Neural cell (in vitro differentiated cells): ENCODE measurements around the gene UBAP2. TPM values are rescaled to one million over a fixed set of nuclear protein-coding genes. Genes with fewer than 3 reads are reported as not detected.

Source experiments
- H2AFZ ChIP-seq: fragments of 200-600, 300-800 bp; sonication (generic), shearing (Covaris generic); 2 replicates; pipeline ENCODE4 v1.6.0; 2014; ENCODE audit warnings: low read depth, mild to moderate bottlenecking, antibody characterized with exemption, low read length, moderate library complexity
- H3F3A ChIP-seq: fragments of 200-600 bp; shearing (Covaris generic); 2 replicates; pipeline ENCODE4 v1.6.1; 2016; ENCODE audit warnings: mild to moderate bottlenecking, moderate library complexity, mixed read lengths, antibody characterized with exemption, low read length; ENCODE audit not compliant: insufficient read depth, poor library complexity, severe bottlenecking
- H3K27ac ChIP-seq: fragments of 200-600, 300-800 bp; sonication (generic), shearing (Covaris generic); 2 replicates; pipeline ENCODE4 v1.5.1; 2014; ENCODE audit warnings: mild to moderate bottlenecking, low read length, moderate library complexity
- H3K27me3 ChIP-seq: fragments of 300-800, 200-600 bp; sonication (generic), shearing (Covaris generic); 2 replicates; pipeline ENCODE4 v1.6.0; 2014; ENCODE audit warnings: mild to moderate bottlenecking, low read depth, low read length, moderate library complexity; ENCODE audit not compliant: insufficient read depth
- H3K36me3 ChIP-seq: fragments of 300-800, 200-600 bp; sonication (generic), shearing (Covaris generic); 2 replicates; pipeline ENCODE4 v1.5.1; 2014; ENCODE audit warnings: mild to moderate bottlenecking, antibody characterized with exemption, low read length, moderate library complexity; ENCODE audit not compliant: insufficient read depth
- H3K4me2 ChIP-seq: fragments of 300-800, 200-600 bp; sonication (generic), shearing (Covaris generic); 2 replicates; pipeline ENCODE4 v1.6.0; 2014; ENCODE audit warnings: mild to moderate bottlenecking, low read length
- H3K4me3 ChIP-seq: fragments of 300-800, 200-600 bp; sonication (generic), shearing (Covaris generic); 2 replicates; pipeline ENCODE4 v1.5.1; 2014; ENCODE audit warnings: mild to moderate bottlenecking, low read length, moderate library complexity
- H3K79me2 ChIP-seq: fragments of 200-600 bp; shearing (Covaris generic); replicated peaks from 2 replicates; pipeline ENCODE4 v1.6.0; 2014; ENCODE audit warnings: mild to moderate bottlenecking, low read length, moderate library complexity; ENCODE audit not compliant: insufficient read depth
- H3K9ac ChIP-seq: fragments of 300-800, 200-600 bp; sonication (generic), shearing (Covaris generic); 2 replicates; pipeline ENCODE4 v1.6.1; 2016; ENCODE audit warnings: mild to moderate bottlenecking, low read length, mixed read lengths
- H3K9me2 ChIP-seq: fragments of 200-600 bp; shearing (Covaris generic); 2 replicates; pipeline ENCODE4 v1.6.1; 2016; ENCODE audit warnings: mild to moderate bottlenecking, low read length, mixed read lengths; ENCODE audit not compliant: insufficient read depth
- H3K9me3 ChIP-seq: fragments of 200-600, 300-800 bp; sonication (generic), shearing (Covaris generic); 2 replicates; pipeline ENCODE4 v1.6.1; 2016; ENCODE audit warnings: mild to moderate bottlenecking, mixed run types, low read length, moderate library complexity, mixed read lengths
- H4K20me1 ChIP-seq: fragments of 200-600 bp; shearing (Covaris generic); 2 replicates; pipeline ENCODE4 v1.6.1; 2016; ENCODE audit warnings: mild to moderate bottlenecking, mixed run types; ENCODE audit not compliant: insufficient read depth
- CTCF ChIP-seq: fragments of 450-650 bp; IDR thresholded peaks from 2 replicates; pipeline ENCODE4 v1.5.1; 2014; ENCODE audit warnings: antibody characterized with exemption, mild to moderate bottlenecking, moderate library complexity; ENCODE audit not compliant: poor library complexity, severe bottlenecking
- EP300 ChIP-seq: fragments of 450-650 bp; conservative IDR thresholded peaks from 2 replicates; pipeline ENCODE4 v1.6.1; 2014; ENCODE audit warnings: antibody characterized with exemption, mild to moderate bottlenecking, moderate library complexity; ENCODE audit not compliant: poor library complexity, severe bottlenecking
- EZH2 ChIP-seq: fragments of 200-600, 300-800 bp; shearing (Covaris generic), sonication (generic); IDR thresholded peaks from 2 replicates; pipeline ENCODE4 v1.6.1; 2014; ENCODE audit warnings: antibody characterized with exemption, low read length, borderline replicate concordance, mild to moderate bottlenecking; ENCODE audit not compliant: insufficient read depth, poor library complexity, severe bottlenecking
- MXI1 ChIP-seq: fragments of 450-650 bp; conservative IDR thresholded peaks from 2 replicates; pipeline ENCODE4 v1.6.1; 2014; ENCODE audit warnings: antibody characterized with exemption, mild to moderate bottlenecking; ENCODE audit not compliant: poor library complexity, severe bottlenecking
- POLR2AphosphoS5 ChIP-seq: IDR thresholded peaks from 2 replicates; pipeline ENCODE4 v1.6.1; 2012
- RAD21 ChIP-seq: fragments of 450-650 bp; conservative IDR thresholded peaks from 2 replicates; pipeline ENCODE4 v1.6.1; 2014; ENCODE audit warnings: antibody characterized with exemption, mild to moderate bottlenecking, moderate library complexity
- REST ChIP-seq: IDR thresholded peaks from 2 replicates; pipeline ENCODE4 v1.6.1; 2012; ENCODE audit warnings: borderline replicate concordance
- SMC3 ChIP-seq: fragments of 450-650 bp; conservative IDR thresholded peaks from 2 replicates; pipeline ENCODE4 v1.6.1; 2014; ENCODE audit warnings: antibody characterized with exemption, mild to moderate bottlenecking, moderate library complexity; ENCODE audit not compliant: poor library complexity
- TAF1 ChIP-seq: IDR thresholded peaks from 2 replicates; pipeline ENCODE4 v1.6.1; 2012; ENCODE audit warnings: low read depth
- polyA plus RNA-seq: library from polyadenylated mRNA; depleted of rRNA; stranded (reverse); fragments of >200 nt; gene quantifications from 2 replicates; pipeline ENCODE4 v1.2.3, GENCODE V29; 2014

UBAP2 gene
- polyA plus RNA-seq, 1 donor from 2014 or later: 9.2 TPM

GRCh38 chr9:33952066-33952465, 96.6 kb downstream of the UBAP2 start:
- Histone ChIP-seq H3K27ac (no peak overlapping the region), H3F3A (no peaks in the 10 kb centered on the region), H4K20me1 (no peaks in the 10 kb centered on the region), H3K4me2 (no peak overlapping the region), H3K4me3 (no peak overlapping the region), H3K27me3 (no peaks in the 10 kb centered on the region), H3K9ac (no peak overlapping the region), H3K36me3 (peaks cover 6% of the 10 kb centered on the region), H3K9me3 (no peaks in the 10 kb centered on the region), H3K9me2 (no peaks in the 10 kb centered on the region), H2AFZ (no peak overlapping the region), H3K79me2 (no peaks in the 10 kb centered on the region)
- TF ChIP-seq POLR2AphosphoS5 (no peak), TAF1 (no peak), REST (no peak)

GRCh38 chr9:33950371-33950770, 98.3 kb downstream of the UBAP2 start:
- Histone ChIP-seq H2AFZ (no peak overlapping the region), H3K79me2 (no peaks in the 10 kb centered on the region), H3K9ac (no peak overlapping the region), H3F3A (no peaks in the 10 kb centered on the region), H3K36me3 (peaks cover 6% of the 10 kb centered on the region), H4K20me1 (no peaks in the 10 kb centered on the region), H3K4me2 (no peak overlapping the region), H3K27me3 (no peaks in the 10 kb centered on the region), H3K9me3 (no peaks in the 10 kb centered on the region), H3K9me2 (no peaks in the 10 kb centered on the region), H3K4me3 (no peak overlapping the region), H3K27ac (no peak overlapping the region)
- TF ChIP-seq EZH2 (no peak), EP300 (no peak), POLR2AphosphoS5 (no peak)

- no peak overlapping the region for H3K27ac ChIP-seq
- no peak for TF ChIP-seq MXI1
- TF ChIP-seq RAD21: no peak
- TF ChIP-seq TAF1: no peak
- TF ChIP-seq EZH2: no peak
- TF ChIP-seq CTCF: no peak
- TF ChIP-seq SMC3: no peak
- no peak overlapping the region for H3K4me2 ChIP-seq
- no peaks in the 10 kb centered on the region for H3F3A ChIP-seq
- no peaks in the 10 kb centered on the region for H3K9me3 ChIP-seq
- H3K9me2 ChIP-seq: no peaks in the 10 kb centered on the region
- H3K27me3 ChIP-seq: no peaks in the 10 kb centered on the region
- H4K20me1 ChIP-seq: no peaks in the 10 kb centered on the region
- no peak overlapping the region for H2AFZ ChIP-seq
- H3K4me3 ChIP-seq: no peak overlapping the region
- H3K9ac ChIP-seq: no peak overlapping the region
- H3K79me2 ChIP-seq: no peaks in the 10 kb centered on the region
- peaks cover 11% of the 10 kb centered on the region for H3K36me3 ChIP-seq
Observed at GRCh38 chr9:33946779-33947535, 101.7 kb downstream of the UBAP2 start.
